WI38 (cell line): ENCODE results near the gene DRGX.

Experiments
- H3K4me3 ChIP-seq: 2 replicates; pipeline ENCODE4 v1.5.1; 2011; ENCODE audit warnings: low read depth, mild to moderate bottlenecking, control low read depth, low read length
- CTCF ChIP-seq: IDR thresholded peaks from 2 replicates; pipeline ENCODE4 v1.5.1; 2012; ENCODE audit warnings: low read depth, mild to moderate bottlenecking, control low read depth, low read length

The DRGX gene

GRCh38 chr10:49354593-49354992 is 41.3 kb downstream of the DRGX start:
- no peak for TF ChIP-seq CTCF
- H3K4me3 ChIP-seq: no peak overlapping the region

GRCh38 chr10:49353895-49354566 is 41.9 kb downstream of the DRGX start:
- H3K4me3 ChIP-seq: no peak overlapping the region
- TF ChIP-seq CTCF: no peak

- H3K4me3 ChIP-seq: no peak overlapping the region
- TF ChIP-seq CTCF: no peak
Measured at GRCh38 chr10:49353026-49353894, 42.6 kb downstream of the DRGX start.

GRCh38 chr10:49352323-49352722 is 43.6 kb downstream of the DRGX start:
- no peak for TF ChIP-seq CTCF
- no peak overlapping the region for H3K4me3 ChIP-seq

- no peak overlapping the region for H3K4me3 ChIP-seq
- TF ChIP-seq CTCF: no peak
Measured at GRCh38 chr10:49351669-49352068, 44.2 kb downstream of the DRGX start.

- TF ChIP-seq CTCF: no peak
- H3K4me3 ChIP-seq: no peak overlapping the region
Measured at GRCh38 chr10:49350846-49351532, 44.9 kb downstream of the DRGX start.

- H3K4me3 ChIP-seq: no peak overlapping the region
- no peak for TF ChIP-seq CTCF
Measured at GRCh38 chr10:49350138-49350537, 45.8 kb downstream of the DRGX start.
